Measurements from ENCODE around the gene TMEM169.

TMEM169 gene

DNA sequence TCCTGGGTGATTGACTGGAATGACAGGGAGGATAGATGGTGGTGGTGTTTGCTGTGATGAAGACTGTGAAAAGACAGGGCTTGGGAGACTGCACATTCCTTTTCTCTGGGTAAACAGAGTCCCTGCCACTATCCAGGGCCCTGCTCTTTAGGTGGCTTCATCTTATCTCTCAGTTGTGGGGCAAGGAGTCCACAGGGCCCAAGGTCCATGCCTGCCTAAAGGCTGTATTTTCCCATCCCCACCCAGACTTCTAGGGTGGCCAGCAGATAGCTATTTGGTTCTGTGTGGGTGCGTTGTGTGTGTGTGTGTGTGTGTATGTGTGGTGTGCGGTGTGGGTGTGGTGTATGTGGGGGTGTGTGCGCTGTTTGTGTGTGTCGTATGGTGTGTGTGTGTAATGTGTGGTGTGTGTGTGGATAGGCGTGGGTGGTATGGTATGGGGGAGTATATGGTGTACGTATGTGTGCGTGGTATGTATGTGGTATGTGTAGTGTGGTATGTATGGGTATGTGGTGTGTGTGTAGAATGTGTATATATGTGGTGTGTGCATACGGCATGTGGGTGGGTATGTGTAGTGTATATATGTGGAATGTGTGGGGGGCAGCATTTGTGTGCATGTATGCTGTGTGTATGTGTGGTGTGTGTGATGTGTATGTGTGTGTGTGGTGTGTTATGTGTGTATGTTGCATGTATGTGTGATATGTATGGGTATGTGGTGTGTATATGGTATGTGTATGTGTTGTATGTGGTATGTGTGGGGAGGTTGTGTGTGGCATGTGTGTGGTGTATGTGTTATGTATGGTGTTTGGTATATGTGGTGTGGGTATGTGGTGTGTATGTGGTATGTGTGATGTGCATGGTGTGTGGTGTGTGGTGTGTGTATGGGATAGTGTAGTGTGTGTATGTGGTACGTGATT is 17.0 kb downstream of the TMEM169 start:
- H3K4me3 ChIP-seq (ENCODE audit: low read depth, low read length): no peak overlapping the region
- DNase-seq (ENCODE audit: low read depth): no peak
- TF ChIP-seq, protein P1, sequence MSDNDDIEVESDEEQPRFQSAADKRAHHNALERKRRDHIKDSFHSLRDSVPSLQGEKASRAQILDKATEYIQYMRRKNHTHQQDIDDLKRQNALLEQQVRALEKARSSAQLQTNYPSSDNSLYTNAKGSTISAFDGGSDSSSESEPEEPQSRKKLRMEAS (IDR thresholded peaks at IDR 0.05; ENCODE audit: low read depth, low read length): no peak
- TF ChIP-seq MYC (IDR thresholded peaks at IDR 0.05; ENCODE audit: low read depth, low read length): no peak
- TF ChIP-seq POLR2A (IDR thresholded peaks at IDR 0.05; ENCODE audit: extremely low read depth, insufficient read length): no peak
- TF ChIP-seq, protein P2, sequence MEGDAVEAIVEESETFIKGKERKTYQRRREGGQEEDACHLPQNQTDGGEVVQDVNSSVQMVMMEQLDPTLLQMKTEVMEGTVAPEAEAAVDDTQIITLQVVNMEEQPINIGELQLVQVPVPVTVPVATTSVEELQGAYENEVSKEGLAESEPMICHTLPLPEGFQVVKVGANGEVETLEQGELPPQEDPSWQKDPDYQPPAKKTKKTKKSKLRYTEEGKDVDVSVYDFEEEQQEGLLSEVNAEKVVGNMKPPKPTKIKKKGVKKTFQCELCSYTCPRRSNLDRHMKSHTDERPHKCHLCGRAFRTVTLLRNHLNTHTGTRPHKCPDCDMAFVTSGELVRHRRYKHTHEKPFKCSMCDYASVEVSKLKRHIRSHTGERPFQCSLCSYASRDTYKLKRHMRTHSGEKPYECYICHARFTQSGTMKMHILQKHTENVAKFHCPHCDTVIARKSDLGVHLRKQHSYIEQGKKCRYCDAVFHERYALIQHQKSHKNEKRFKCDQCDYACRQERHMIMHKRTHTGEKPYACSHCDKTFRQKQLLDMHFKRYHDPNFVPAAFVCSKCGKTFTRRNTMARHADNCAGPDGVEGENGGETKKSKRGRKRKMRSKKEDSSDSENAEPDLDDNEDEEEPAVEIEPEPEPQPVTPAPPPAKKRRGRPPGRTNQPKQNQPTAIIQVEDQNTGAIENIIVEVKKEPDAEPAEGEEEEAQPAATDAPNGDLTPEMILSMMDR (IDR thresholded peaks at IDR 0.05; ENCODE audit: low read depth, low read length): no peak

DNA sequence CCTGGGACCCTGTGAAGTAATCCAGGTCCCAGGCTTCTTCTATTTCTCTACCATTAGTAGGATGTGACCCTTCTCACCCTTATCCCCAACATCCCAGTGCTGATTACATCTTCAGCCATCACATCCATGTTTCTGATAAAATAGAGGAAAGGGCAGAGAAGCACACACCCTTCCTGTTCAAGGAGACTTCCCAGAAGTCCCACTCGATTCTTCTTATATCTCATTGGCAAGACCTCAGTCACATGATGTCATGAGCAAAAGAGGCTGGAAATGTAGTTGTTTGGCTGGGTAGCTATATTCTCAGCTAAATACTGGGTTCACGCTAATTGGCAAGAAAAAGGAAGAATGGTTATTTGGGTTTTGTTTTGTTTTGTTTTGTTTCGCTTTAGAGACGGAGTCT is 19.4 kb downstream of the TMEM169 start:
- no peak overlapping the region for H3K4me3 ChIP-seq (ENCODE audit: low read depth, low read length)
- no peak for DNase-seq (ENCODE audit: low read depth)
- TF ChIP-seq POLR2A (IDR thresholded peaks at IDR 0.05; ENCODE audit: extremely low read depth, insufficient read length) (no peak), MYC (IDR thresholded peaks at IDR 0.05; ENCODE audit: low read depth, low read length) (no peak)
- TF ChIP-seq, protein P1 (IDR thresholded peaks at IDR 0.05; ENCODE audit: low read depth, low read length): no peak
- TF ChIP-seq, protein P2 (IDR thresholded peaks at IDR 0.05; ENCODE audit: low read depth, low read length): no peak

DNA sequence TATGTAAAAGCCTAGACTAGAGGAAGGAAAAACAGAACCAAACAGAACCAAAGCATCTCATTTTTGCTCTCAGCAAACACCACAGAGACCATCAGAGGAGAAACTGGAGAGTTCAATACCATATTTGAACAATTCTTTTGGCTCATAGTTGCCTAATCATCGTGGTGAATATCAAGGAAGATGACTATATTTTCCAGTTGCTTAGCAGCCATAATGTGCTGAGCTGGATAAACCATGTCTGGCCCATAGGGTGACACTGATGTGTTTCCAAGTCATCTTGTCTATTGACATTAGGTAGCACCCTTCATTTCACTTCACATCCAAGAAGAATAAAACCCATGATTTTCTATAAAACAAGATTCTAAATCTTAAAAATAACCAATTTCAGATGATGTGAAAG is 21.5 kb downstream of the TMEM169 start:
- no peak overlapping the region for H3K4me3 ChIP-seq (ENCODE audit: low read depth, low read length)
- TF ChIP-seq, protein P1 (IDR thresholded peaks at IDR 0.05; ENCODE audit: low read depth, low read length): no peak
- no peak for TF ChIP-seq MYC (IDR thresholded peaks at IDR 0.05; ENCODE audit: low read depth, low read length)
- no peak for DNase-seq (ENCODE audit: low read depth)

DNA sequence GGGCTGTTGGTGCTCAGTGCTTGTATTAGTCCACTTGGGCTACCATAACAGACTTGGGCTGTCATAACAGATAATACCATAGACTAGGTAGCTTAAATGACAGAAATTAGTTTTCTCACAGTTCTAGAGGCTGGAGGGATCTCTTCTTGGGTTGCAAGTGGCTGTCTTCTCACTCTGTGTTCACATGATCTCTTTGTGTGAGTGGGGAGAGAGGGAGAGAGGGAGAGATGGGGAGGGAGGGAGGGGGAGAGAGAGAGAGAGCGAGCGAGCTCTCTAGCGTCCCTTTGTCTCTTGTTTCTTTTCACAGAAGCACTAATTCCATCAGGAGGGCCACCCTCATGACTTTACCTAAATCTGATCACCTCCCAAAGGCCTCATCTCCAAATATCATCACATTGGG is 23.0 kb downstream of the TMEM169 start:
- no peak for DNase-seq (ENCODE audit: low read depth)
- no peak overlapping the region for H3K4me3 ChIP-seq (ENCODE audit: low read depth, low read length)
- no peak for TF ChIP-seq POLR2A (IDR thresholded peaks at IDR 0.05; ENCODE audit: extremely low read depth, insufficient read length)
- TF ChIP-seq MYC (IDR thresholded peaks at IDR 0.05; ENCODE audit: low read depth, low read length): no peak
- TF ChIP-seq, protein P1 (IDR thresholded peaks at IDR 0.05; ENCODE audit: low read depth, low read length): no peak
- TF ChIP-seq, protein P2 (IDR thresholded peaks at IDR 0.05; ENCODE audit: low read depth, low read length): no peak

DNA sequence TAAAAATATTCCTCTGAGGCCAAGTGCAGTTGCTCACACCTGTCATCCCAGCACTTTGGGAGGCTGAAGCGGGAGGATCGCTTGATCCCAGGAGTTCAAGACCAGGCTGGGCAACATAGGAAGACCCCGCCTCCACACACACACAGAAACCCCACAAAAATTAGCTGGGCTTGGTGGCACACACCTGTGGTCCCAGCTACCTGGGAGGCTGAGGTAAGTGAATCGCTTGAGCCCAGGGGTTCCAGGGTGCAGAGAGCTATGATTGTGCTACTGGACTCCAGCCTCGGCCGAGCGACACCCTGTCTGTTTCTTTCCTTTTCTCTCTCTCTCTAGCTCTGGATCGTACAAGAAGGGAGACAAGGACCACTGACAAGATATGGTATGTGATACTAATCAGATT is 25.6 kb downstream of the TMEM169 start:
- no peak for DNase-seq (ENCODE audit: low read depth)
- TF ChIP-seq MYC (IDR thresholded peaks at IDR 0.05; ENCODE audit: low read depth, low read length): no peak
- TF ChIP-seq, protein P1 (IDR thresholded peaks at IDR 0.05; ENCODE audit: low read depth, low read length): no peak
- TF ChIP-seq POLR2A (IDR thresholded peaks at IDR 0.05; ENCODE audit: extremely low read depth, insufficient read length): no peak
- TF ChIP-seq, protein P2 (IDR thresholded peaks at IDR 0.05; ENCODE audit: low read depth, low read length): no peak
- H3K4me3 ChIP-seq (ENCODE audit: low read depth, low read length): no peak overlapping the region

DNA sequence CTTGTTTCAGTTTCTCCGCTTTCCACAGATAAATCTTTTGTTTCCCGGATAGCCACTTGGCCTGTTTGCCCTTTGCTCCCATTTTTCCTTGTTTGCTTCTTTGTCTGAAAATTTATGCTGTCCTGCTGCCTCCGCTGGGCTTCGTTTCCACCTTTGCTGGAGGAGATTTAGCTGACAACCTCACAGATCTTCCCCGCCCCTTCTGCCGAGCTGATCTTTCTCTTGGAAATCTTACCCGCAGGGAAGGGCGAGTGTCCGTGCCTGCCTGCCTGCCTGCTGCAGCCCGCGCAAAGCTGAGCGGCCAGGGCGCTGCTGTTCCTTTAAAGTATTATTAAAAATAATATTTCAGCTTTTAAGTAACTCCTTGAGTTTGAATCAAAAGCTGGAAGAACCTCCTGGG is 26.0 kb downstream of the TMEM169 start:
- TF ChIP-seq POLR2A (IDR thresholded peaks at IDR 0.05; ENCODE audit: extremely low read depth, insufficient read length) (no peak), MYC (IDR thresholded peaks at IDR 0.05; ENCODE audit: low read depth, low read length) (no peak)
- TF ChIP-seq, protein P2 (IDR thresholded peaks at IDR 0.05; ENCODE audit: low read depth, low read length): no peak
- TF ChIP-seq, protein P1 (IDR thresholded peaks at IDR 0.05; ENCODE audit: low read depth, low read length): no peak
- no peak overlapping the region for H3K4me3 ChIP-seq (ENCODE audit: low read depth, low read length)
- no peak for DNase-seq (ENCODE audit: low read depth)
